ENCODE measurements around the gene CAST. TPM values are rescaled to one million over a fixed set of nuclear protein-coding genes. Genes with fewer than 3 reads are reported as not detected.

CAST gene
- total RNA-seq, 2 donors from 2014 or later, result 33.5 to 36.2 TPM

DNA sequence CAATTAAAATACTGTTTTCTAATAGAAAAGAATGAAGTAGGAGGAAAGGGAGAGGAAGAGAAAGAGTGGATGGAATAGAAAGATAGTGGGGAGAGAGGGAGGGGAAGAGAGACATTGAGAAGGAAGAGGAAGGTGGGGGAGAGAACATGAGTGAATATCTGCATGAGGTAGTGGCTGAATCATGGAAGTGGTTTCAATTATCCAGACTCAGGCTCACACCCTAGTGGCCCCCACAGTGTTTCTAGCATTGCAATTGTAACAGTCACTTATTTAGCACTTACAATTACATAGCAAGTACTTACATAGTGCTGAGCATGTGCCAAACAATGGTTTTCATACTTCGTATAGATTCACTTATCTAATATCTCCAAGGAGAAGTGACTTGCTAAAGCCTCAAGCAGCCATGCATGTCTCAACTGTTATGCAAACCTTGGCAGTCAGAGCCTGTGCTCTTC, 72.7 kb downstream of the CAST start:
- H3K27me3 ChIP-seq (ENCODE audit: control insufficient read depth, insufficient read depth, low read length, poor library complexity, severe bottlenecking), result no peaks in the 10 kb centered on the region
- no peaks in the 10 kb centered on the region for H3K9me3 ChIP-seq (ENCODE audit: control insufficient read depth, low read length)
- no peak overlapping the region for H3K27ac Mint-ChIP-seq
- H3K27ac ChIP-seq (ENCODE audit: low read depth, low read length), result no peak overlapping the region
- no peaks in the 10 kb centered on the region for H3K27me3 Mint-ChIP-seq (ENCODE audit: insufficient read depth)
- no peak overlapping the region for H3K9ac ChIP-seq (ENCODE audit: extremely low read depth, low read length, poor library complexity, severe bottlenecking)
- peaks cover 12% of the 10 kb centered on the region for H3K4me1 Mint-ChIP-seq
- H3K4me3 ChIP-seq (ENCODE audit: low read length), result no peak overlapping the region
- no peaks in the 10 kb centered on the region for H3K9me3 Mint-ChIP-seq
- no peak for DNase-seq
- no peaks in the 10 kb centered on the region for H3K4me1 ChIP-seq (ENCODE audit: control insufficient read depth, insufficient read depth, low read length)
- TF ChIP-seq, protein P1, sequence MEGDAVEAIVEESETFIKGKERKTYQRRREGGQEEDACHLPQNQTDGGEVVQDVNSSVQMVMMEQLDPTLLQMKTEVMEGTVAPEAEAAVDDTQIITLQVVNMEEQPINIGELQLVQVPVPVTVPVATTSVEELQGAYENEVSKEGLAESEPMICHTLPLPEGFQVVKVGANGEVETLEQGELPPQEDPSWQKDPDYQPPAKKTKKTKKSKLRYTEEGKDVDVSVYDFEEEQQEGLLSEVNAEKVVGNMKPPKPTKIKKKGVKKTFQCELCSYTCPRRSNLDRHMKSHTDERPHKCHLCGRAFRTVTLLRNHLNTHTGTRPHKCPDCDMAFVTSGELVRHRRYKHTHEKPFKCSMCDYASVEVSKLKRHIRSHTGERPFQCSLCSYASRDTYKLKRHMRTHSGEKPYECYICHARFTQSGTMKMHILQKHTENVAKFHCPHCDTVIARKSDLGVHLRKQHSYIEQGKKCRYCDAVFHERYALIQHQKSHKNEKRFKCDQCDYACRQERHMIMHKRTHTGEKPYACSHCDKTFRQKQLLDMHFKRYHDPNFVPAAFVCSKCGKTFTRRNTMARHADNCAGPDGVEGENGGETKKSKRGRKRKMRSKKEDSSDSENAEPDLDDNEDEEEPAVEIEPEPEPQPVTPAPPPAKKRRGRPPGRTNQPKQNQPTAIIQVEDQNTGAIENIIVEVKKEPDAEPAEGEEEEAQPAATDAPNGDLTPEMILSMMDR (conservative IDR thresholded peaks at IDR 0.05), result no peak
- H3K36me3 ChIP-seq (ENCODE audit: control insufficient read depth, insufficient read depth, low read length), result peaks cover 4% of the 10 kb centered on the region
- H3K4me3 Mint-ChIP-seq, result no peak overlapping the region
- 56 to 82% methylated on average over 1 of the region's 1 CpG for WGBS, 2 experiments (ENCODE audit: insufficient coverage in 1 of 2, insufficient read length in 1 of 2)
- H3K36me3 Mint-ChIP-seq (ENCODE audit: low read depth), result peaks cover 8% of the 10 kb centered on the region

DNA sequence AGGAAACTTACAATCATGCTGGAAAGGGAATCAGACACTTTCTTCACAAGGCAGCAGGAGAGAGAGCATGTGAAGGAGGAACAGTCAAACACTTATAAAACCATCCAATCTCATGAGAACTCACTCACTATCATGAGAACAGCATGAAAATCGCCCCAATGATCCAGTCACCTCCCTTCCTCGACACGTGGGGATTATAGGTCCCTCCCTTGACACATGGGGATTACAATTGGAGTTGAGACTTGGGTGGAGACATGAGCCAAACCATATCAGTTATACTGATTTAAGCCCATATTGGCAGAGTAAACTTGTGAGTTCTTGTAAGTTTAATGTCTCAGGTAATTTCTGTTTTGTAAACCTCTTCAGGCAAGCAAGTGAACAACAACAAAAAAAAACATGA, 74.8 kb downstream of the CAST start:
- H3K27ac ChIP-seq (ENCODE audit: low read depth, low read length), result no peak overlapping the region
- no peaks in the 10 kb centered on the region for H3K27me3 Mint-ChIP-seq (ENCODE audit: insufficient read depth)
- H3K36me3 Mint-ChIP-seq (ENCODE audit: low read depth), result peaks cover 14% of the 10 kb centered on the region
- no peak overlapping the region for H3K4me3 Mint-ChIP-seq
- no peaks in the 10 kb centered on the region for H3K9me3 Mint-ChIP-seq
- TF ChIP-seq, protein P1 (conservative IDR thresholded peaks at IDR 0.05), result no peak
- H3K36me3 ChIP-seq (ENCODE audit: control insufficient read depth, insufficient read depth, low read length), result peaks cover 4% of the 10 kb centered on the region
- DNase-seq, result no peak
- H3K27me3 ChIP-seq (ENCODE audit: control insufficient read depth, insufficient read depth, low read length, poor library complexity, severe bottlenecking), result no peaks in the 10 kb centered on the region
- WGBS, 2 experiments (ENCODE audit: insufficient coverage in 1 of 2, insufficient read length in 1 of 2), result 82% methylated on average over 3 of the region's 3 CpGs; no CpG with 5 or more reads in 1 of the 2 experiments
- H3K4me1 Mint-ChIP-seq, result peaks cover 12% of the 10 kb centered on the region
- H3K27ac Mint-ChIP-seq, result no peak overlapping the region
- no peaks in the 10 kb centered on the region for H3K9me3 ChIP-seq (ENCODE audit: control insufficient read depth, low read length)
- no peak overlapping the region for H3K4me3 ChIP-seq (ENCODE audit: low read length)
- no peak overlapping the region for H3K9ac ChIP-seq (ENCODE audit: extremely low read depth, low read length, poor library complexity, severe bottlenecking)
- H3K4me1 ChIP-seq (ENCODE audit: control insufficient read depth, insufficient read depth, low read length), result no peaks in the 10 kb centered on the region

DNA sequence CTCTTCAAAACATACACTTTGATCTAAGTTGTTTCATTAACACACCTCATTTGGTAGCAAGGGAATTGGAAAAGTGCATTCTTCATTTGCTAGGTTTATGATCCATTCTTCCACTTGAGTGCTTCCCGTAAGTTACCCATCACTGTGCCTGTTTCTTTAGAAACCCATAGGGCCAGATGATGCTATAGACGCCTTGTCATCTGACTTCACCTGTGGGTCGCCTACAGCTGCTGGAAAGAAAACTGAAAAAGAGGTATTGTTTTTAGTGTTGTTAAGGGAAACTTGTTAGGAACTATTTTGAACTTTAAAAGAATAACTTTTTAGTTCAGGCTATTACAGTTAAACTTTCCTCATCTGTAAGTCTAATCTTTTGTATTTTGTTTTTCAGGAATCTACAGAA, 78.9 kb downstream of the CAST start:
- no peak for DNase-seq
- Mint-ChIP-seq H3K9me3 (no peaks in the 10 kb centered on the region), H3K4me3 (no peak overlapping the region), H3K27me3 (ENCODE audit: insufficient read depth) (no peaks in the 10 kb centered on the region), H3K27ac (no peak overlapping the region), H3K36me3 (ENCODE audit: low read depth) (peaks cover 23% of the 10 kb centered on the region), H3K4me1 (peaks cover 4% of the 10 kb centered on the region)
- Histone ChIP-seq H3K4me3 (ENCODE audit: low read length) (no peak overlapping the region), H3K36me3 (ENCODE audit: control insufficient read depth, insufficient read depth, low read length) (peaks cover 4% of the 10 kb centered on the region), H3K9ac (ENCODE audit: extremely low read depth, low read length, poor library complexity, severe bottlenecking) (no peak overlapping the region), H3K27ac (ENCODE audit: low read depth, low read length) (no peak overlapping the region), H3K4me1 (ENCODE audit: control insufficient read depth, insufficient read depth, low read length) (peaks cover 3% of the 10 kb centered on the region), H3K27me3 (ENCODE audit: control insufficient read depth, insufficient read depth, low read length, poor library complexity, severe bottlenecking) (no peaks in the 10 kb centered on the region), H3K9me3 (ENCODE audit: control insufficient read depth, low read length) (no peaks in the 10 kb centered on the region)
- WGBS, 2 experiments (ENCODE audit: insufficient coverage in 1 of 2, insufficient read length in 1 of 2), result 94 to 100% methylated on average over 3 of the region's 3 CpGs
- TF ChIP-seq, protein P1 (conservative IDR thresholded peaks at IDR 0.05), result no peak
